MCF 10A (cell line): ENCODE measurements around the gene LRRC37A. TPM values are rescaled to one million over a fixed set of nuclear protein-coding genes. Genes with fewer than 3 reads are reported as not detected.
A peak's percentile ranks its signal among the peaks of the same experiment; 100 is the strongest.
"Not testable (repeated sequence)": the region's sequence is repeated elsewhere in the genome, so short reads cannot be mapped to it uniquely, and the experiment has no call there.

Experiments used
- BruUV-seq: library from RNA; stranded (reverse); fragments of 400-500 nt; replicated peaks from 2 replicates; lab custom pipeline; 2021; lab: Mats Ljungman, UMichigan
- CTCF ChIA-PET: fragments of 300-600 bp; sonication (Branson Sonifier 250); formaldehyde crosslinking; extraction: SDS; loops from one replicate; lab custom pipeline; 2021; ENCODE audit warnings: antibody characterized with exemption, inconsistent platforms; lab: Yijun Ruan, JAX
- POLR2A ChIA-PET: fragments of 300-600, 350-650 bp; sonication (Branson Sonifier 250); formaldehyde crosslinking; extraction: SDS; loops from one replicate; lab custom pipeline; 2020; ENCODE audit warnings: antibody characterized with exemption, inconsistent platforms; lab: Yijun Ruan, JAX
- DNase-seq: peaks from one replicate; pipeline ENCODE4 v3.0.0-alpha.2; 2018; ENCODE audit not compliant: unreplicated experiment
- H3K27ac Mint-ChIP-seq: one replicate; pipeline ENCODE4 v1.8.0; 2022; ENCODE audit warnings: mild to moderate bottlenecking, low read depth, mixed read lengths; ENCODE audit not compliant: unreplicated experiment
- H3K27me3 Mint-ChIP-seq: one replicate; pipeline ENCODE4 v1.8.0; 2022; ENCODE audit warnings: mixed read lengths; ENCODE audit not compliant: insufficient read depth, unreplicated experiment
- H3K36me3 Mint-ChIP-seq: one replicate; pipeline ENCODE4 v1.8.0; 2022; ENCODE audit warnings: mild to moderate bottlenecking, moderate library complexity, mixed read lengths; ENCODE audit not compliant: insufficient read depth, unreplicated experiment
- H3K4me1 Mint-ChIP-seq: one replicate; pipeline ENCODE4 v1.8.0; 2022; ENCODE audit warnings: mixed read lengths; ENCODE audit not compliant: insufficient read depth, unreplicated experiment
- H3K4me3 Mint-ChIP-seq: one replicate; pipeline ENCODE4 v1.8.0; 2022; ENCODE audit warnings: mild to moderate bottlenecking, moderate library complexity, mixed read lengths; ENCODE audit not compliant: unreplicated experiment
- H3K9me3 Mint-ChIP-seq: one replicate; pipeline ENCODE4 v1.8.0; 2022; ENCODE audit warnings: mixed read lengths; ENCODE audit not compliant: unreplicated experiment
- intact Hi-C: fragments of 100-400 bp; cut with micrococcal nuclease; formaldehyde crosslinking; loops from 2 replicates; pipeline ENCODE4 v1.14.1; 2022
- total RNA-seq: library from RNA; stranded (reverse); gene quantifications from 2 replicates; pipeline ENCODE4 v1.2.3, GENCODE V29; 2022

LRRC37A gene
- total RNA-seq, 1 experiment from 2014 or later = 1.7 TPM

DNA sequence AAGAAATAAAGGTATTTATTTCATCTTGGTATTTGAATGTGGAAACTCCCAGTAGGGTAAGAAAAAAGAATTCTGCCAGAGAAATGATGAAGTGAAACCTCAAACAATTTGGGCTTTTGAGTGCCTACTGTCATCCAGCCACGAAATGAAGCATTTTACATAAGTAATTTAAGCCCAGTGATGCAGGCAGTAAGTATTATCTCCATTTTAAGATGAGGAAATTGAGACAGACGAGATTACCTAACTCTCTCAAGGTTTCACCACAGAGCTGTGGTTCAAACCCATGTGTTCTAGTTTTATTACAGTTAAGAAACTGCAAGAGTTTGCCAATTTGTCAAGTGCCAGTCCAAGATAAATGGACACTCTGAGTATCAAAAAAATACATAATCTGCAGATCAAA, 53.4 kb downstream of the LRRC37A start:
- H3K4me1 Mint-ChIP-seq, H3K27me3 Mint-ChIP-seq, H3K36me3 Mint-ChIP-seq, DNase-seq, H3K4me3 Mint-ChIP-seq, POLR2A ChIA-PET, CTCF ChIA-PET, intact Hi-C loops, BruUV-seq, H3K9me3 Mint-ChIP-seq, H3K27ac Mint-ChIP-seq: not testable (repeated sequence)

DNA sequence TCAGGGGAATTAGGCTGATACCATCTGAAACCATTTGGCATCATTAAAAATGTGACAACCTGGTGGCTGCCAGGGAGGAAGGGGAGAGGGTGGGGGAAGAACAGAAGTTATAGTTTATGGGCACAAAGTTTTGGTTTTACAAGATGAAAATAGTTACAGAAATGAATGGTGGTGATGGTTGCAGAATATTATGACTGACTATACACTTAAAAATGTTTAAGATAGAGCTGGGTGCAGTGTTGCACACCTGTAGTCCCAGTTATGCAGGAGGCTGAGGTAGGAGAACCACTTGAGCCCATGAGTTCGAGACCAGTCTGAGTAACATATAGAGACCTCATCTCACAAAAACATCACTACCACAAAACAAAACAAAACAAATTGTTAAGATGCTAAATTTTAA, 54.1 kb downstream of the LRRC37A start:
- H3K27ac Mint-ChIP-seq, POLR2A ChIA-PET, H3K27me3 Mint-ChIP-seq, H3K4me3 Mint-ChIP-seq, intact Hi-C loops, H3K36me3 Mint-ChIP-seq, BruUV-seq, H3K4me1 Mint-ChIP-seq, H3K9me3 Mint-ChIP-seq, CTCF ChIA-PET, DNase-seq: not testable (repeated sequence)

DNA sequence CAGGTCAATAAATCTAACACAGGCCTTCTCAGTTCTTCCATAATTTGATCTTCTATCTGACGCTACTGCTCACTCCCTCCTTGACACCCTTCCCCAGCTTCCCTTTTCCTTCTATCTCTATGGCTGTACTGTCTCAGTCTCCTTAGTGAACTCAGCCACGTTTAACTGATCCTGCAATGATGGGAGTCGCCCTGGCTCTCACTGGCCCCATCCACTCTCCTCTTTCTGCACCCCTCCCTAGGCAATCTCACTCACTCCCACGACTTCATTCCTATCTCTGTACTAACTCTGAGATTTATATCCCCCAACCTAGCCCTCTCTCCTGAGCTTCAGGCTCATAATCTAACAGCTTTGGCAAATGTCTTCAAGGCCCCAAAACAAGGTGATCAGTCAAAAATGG, 58.9 kb downstream of the LRRC37A start:
- DNase-seq, intact Hi-C loops, BruUV-seq, CTCF ChIA-PET, H3K4me1 Mint-ChIP-seq, H3K27ac Mint-ChIP-seq, H3K4me3 Mint-ChIP-seq, H3K36me3 Mint-ChIP-seq, H3K9me3 Mint-ChIP-seq, H3K27me3 Mint-ChIP-seq, POLR2A ChIA-PET: not testable (repeated sequence)

- BruUV-seq, H3K27me3 Mint-ChIP-seq, H3K36me3 Mint-ChIP-seq, POLR2A ChIA-PET, intact Hi-C loops, H3K27ac Mint-ChIP-seq, CTCF ChIA-PET, DNase-seq, H3K9me3 Mint-ChIP-seq, H3K4me3 Mint-ChIP-seq, H3K4me1 Mint-ChIP-seq: not testable (repeated sequence)
These were observed 66.3 kb downstream of the LRRC37A start for GRCh38 chr17:46361145-46361735.

DNA sequence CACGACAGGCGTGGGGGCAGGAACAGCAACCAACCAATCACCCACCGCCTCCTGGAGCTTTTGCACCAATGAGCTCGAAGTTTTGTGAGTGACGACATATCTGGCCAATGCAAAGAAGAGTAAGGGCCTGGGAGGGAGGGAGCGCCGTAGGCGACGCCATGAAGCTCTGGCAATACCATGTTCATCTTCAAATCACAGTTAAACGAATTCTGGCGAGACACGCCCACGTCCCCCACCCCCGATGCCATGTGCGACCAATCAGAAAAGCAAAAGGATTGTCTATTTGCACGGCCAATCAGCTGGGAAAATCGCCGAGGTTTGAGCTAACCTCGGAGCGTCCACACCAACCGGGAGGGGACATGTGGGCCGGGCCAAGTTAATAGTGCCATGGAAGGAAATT, 66.8 kb downstream of the LRRC37A start, which contains the start of gene ARL17B:
TSS of gene ARL17B (minus strand) at position 12 of the 400 bp plus-strand sequence. CDS start 3,369 bp downstream, outside the sequence.
- CTCF ChIA-PET, POLR2A ChIA-PET, DNase-seq, intact Hi-C loops, H3K27ac Mint-ChIP-seq, H3K4me1 Mint-ChIP-seq, H3K9me3 Mint-ChIP-seq, H3K4me3 Mint-ChIP-seq, H3K36me3 Mint-ChIP-seq, H3K27me3 Mint-ChIP-seq: not testable (repeated sequence)
- BruUV-seq = TSS peak; percentile 76

- intact Hi-C loops, H3K27me3 Mint-ChIP-seq, H3K4me1 Mint-ChIP-seq, H3K27ac Mint-ChIP-seq, BruUV-seq, POLR2A ChIA-PET, CTCF ChIA-PET, H3K36me3 Mint-ChIP-seq, DNase-seq, H3K4me3 Mint-ChIP-seq, H3K9me3 Mint-ChIP-seq: not testable (repeated sequence)
These were observed 72.6 kb downstream of the LRRC37A start for GRCh38 chr17:46367520-46367919.

- intact Hi-C loops, POLR2A ChIA-PET, CTCF ChIA-PET, H3K27ac Mint-ChIP-seq, BruUV-seq, H3K27me3 Mint-ChIP-seq, H3K36me3 Mint-ChIP-seq, DNase-seq, H3K4me3 Mint-ChIP-seq, H3K4me1 Mint-ChIP-seq, H3K9me3 Mint-ChIP-seq: not testable (repeated sequence)
These were observed 77.6 kb downstream of the LRRC37A start for GRCh38 chr17:46372236-46373229.

DNA sequence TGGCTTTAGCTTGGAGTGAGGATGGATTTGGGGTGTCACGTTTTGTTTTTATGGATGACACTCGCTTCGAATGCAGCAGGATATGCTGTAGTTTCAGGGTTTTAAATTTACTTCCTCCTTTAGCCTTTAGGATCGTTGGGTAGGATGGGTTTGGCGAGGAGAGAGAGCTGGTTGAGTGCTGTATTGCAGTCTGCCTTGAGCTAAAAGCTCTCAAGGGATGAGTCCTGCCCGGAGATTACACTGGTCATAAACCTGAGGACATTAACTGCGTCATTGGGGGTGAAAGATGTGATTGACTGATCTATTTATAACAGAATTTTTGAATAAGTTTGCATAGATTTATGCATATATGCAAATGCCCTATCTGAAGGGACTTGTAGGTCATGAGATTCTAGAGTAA, 78.5 kb downstream of the LRRC37A start:
- H3K27me3 Mint-ChIP-seq, CTCF ChIA-PET, H3K36me3 Mint-ChIP-seq, H3K27ac Mint-ChIP-seq, DNase-seq, intact Hi-C loops, H3K4me1 Mint-ChIP-seq, POLR2A ChIA-PET, H3K9me3 Mint-ChIP-seq, BruUV-seq, H3K4me3 Mint-ChIP-seq: not testable (repeated sequence)

GRCh38 chr17:46383118-46383517, 88.2 kb downstream of the LRRC37A start:
- H3K4me1 Mint-ChIP-seq, intact Hi-C loops, H3K27ac Mint-ChIP-seq, H3K9me3 Mint-ChIP-seq, POLR2A ChIA-PET, H3K27me3 Mint-ChIP-seq, H3K36me3 Mint-ChIP-seq, BruUV-seq, CTCF ChIA-PET, DNase-seq, H3K4me3 Mint-ChIP-seq: not testable (repeated sequence)
